Effector memory CD8-positive, alpha-beta T cell (primary cell): Measurements from ENCODE around the gene NKAIN1.
"Not testable (repeated sequence)": the region's sequence is repeated elsewhere in the genome, so short reads cannot be mapped to it uniquely, and the experiment has no call there.

Source experiments
- ATAC-seq: fragments of 150-1000 bp; cut with Tn5 transposase; replicated peaks from 2 replicates; pipeline ENCODE4 v1.10.0; 2021; ENCODE audit warnings: mild to moderate bottlenecking, moderate library complexity
- DNase-seq, 3 experiments: peaks; one replicate each; pipeline ENCODE4 v3.0.0; 2021
- H3K27ac Mint-ChIP-seq, 2 donors: one replicate each; pipeline ENCODE4 v1.8.0; 2022; ENCODE audit warnings: mild to moderate bottlenecking in 2 of 2, mixed read lengths in 2 of 2, moderate library complexity in 2 of 2
- H3K27me3 Mint-ChIP-seq, 2 donors: one replicate each; pipeline ENCODE4 v1.8.0; 2022; ENCODE audit warnings: mixed read lengths in 2 of 2
- H3K36me3 Mint-ChIP-seq: one replicate; pipeline ENCODE4 v1.8.0; 2022; ENCODE audit warnings: mild to moderate bottlenecking, moderate library complexity, mixed read lengths; ENCODE audit not compliant: insufficient read depth
- H3K4me1 Mint-ChIP-seq, 2 donors: one replicate each; pipeline ENCODE4 v1.8.0; 2022; ENCODE audit warnings: low read depth in 2 of 2, mixed read lengths in 2 of 2
- H3K4me3 Mint-ChIP-seq, 2 donors: one replicate each; pipeline ENCODE4 v1.8.0; 2022; ENCODE audit warnings: mild to moderate bottlenecking in 2 of 2, mixed read lengths in 2 of 2, moderate library complexity in 2 of 2
- H3K9me3 Mint-ChIP-seq, 2 donors: one replicate each; pipeline ENCODE4 v1.8.0; 2022; ENCODE audit warnings: mixed read lengths in 2 of 2

The NKAIN1 gene

GRCh38 chr1:31153423-31153822, 86.3 kb downstream of the NKAIN1 start:
- no peaks in the 10 kb centered on the region for H3K9me3 Mint-ChIP-seq
- no peak overlapping the region for H3K27ac Mint-ChIP-seq
- H3K36me3 Mint-ChIP-seq, result peaks cover 4% of the 10 kb centered on the region
- peaks cover 2 to 4% of the 10 kb centered on the region in 2 donors for H3K4me1 Mint-ChIP-seq
- ATAC-seq, result no peak
- H3K4me3 Mint-ChIP-seq, result peak overlapping the region in 1 of 2 donors; percentile 82
- DNase-seq, result no peak
- no peaks in the 10 kb centered on the region for H3K27me3 Mint-ChIP-seq

GRCh38 chr1:31152181-31152795, 87.4 kb downstream of the NKAIN1 start:
- Mint-ChIP-seq H3K27me3 (no peaks in the 10 kb centered on the region), H3K4me1 (peaks cover 2 to 4% of the 10 kb centered on the region in 2 donors), H3K27ac (no peak overlapping the region), H3K4me3 (no peak overlapping the region), H3K9me3 (no peaks in the 10 kb centered on the region), H3K36me3 (peaks cover 4% of the 10 kb centered on the region)
- DNase-seq, result no peak
- no peak for ATAC-seq

DNA sequence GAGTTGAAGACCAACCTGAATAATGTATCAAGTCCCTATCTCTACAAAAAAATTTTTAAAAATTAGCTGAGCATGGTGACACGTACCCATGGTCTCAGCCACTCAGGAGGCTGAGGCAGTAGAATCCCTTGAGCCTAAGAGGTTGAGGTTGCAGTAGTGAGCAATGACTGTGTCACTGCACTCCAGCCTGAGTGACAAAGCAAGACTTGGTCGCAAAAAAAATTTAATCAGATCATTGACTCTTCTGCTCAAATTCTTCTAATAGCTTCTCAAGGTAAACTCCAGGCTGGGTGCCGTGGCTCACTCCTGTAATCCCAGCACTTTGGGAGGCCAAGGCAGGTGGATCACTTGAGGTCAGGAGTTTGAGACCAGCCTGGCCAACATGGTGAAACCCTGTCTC, 88.3 kb downstream of the NKAIN1 start:
- no peak for DNase-seq
- Mint-ChIP-seq H3K36me3 (peaks cover 4% of the 10 kb centered on the region), H3K4me1 (peaks cover 2 to 4% of the 10 kb centered on the region in 2 donors), H3K27ac (no peak overlapping the region), H3K9me3 (no peaks in the 10 kb centered on the region), H3K27me3 (no peaks in the 10 kb centered on the region), H3K4me3 (no peak overlapping the region)
- no peak for ATAC-seq

GRCh38 chr1:31148409-31148808, 91.3 kb downstream of the NKAIN1 start:
- DNase-seq (no peak), ATAC-seq (no peak)
- Mint-ChIP-seq H3K27ac (no peak overlapping the region), H3K4me1 (no peaks in the 10 kb centered on the region), H3K36me3 (peaks cover 3% of the 10 kb centered on the region), H3K27me3 (no peaks in the 10 kb centered on the region), H3K9me3 (no peaks in the 10 kb centered on the region), H3K4me3 (no peak overlapping the region)

DNA sequence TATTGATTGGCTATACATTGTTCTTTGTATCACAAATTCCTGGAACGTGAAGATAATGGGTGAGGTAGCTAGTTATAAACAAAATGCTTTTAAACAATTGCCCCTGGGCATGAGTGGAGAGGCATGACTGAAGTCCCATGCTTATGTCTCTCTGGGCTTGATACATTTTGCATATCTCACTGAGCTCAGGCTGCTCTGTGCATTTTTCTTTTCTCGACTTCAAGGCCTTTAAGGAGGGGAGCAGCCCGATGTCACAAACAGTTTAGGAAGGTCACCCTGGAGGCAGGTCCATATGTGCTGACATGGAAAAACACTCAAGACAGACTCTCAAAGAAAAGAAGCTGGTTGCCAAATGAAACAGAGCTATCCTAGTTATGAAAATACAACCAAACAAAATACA, 94.0 kb downstream of the NKAIN1 start:
- peaks cover 6 to 9% of the 10 kb centered on the region in 2 donors for H3K27me3 Mint-ChIP-seq
- no peak overlapping the region for H3K27ac Mint-ChIP-seq
- DNase-seq, result no peak
- H3K4me3 Mint-ChIP-seq, result no peak overlapping the region
- no peaks in the 10 kb centered on the region for H3K4me1 Mint-ChIP-seq
- no peaks in the 10 kb centered on the region for H3K36me3 Mint-ChIP-seq
- no peaks in the 10 kb centered on the region for H3K9me3 Mint-ChIP-seq
- ATAC-seq, result no peak

DNA sequence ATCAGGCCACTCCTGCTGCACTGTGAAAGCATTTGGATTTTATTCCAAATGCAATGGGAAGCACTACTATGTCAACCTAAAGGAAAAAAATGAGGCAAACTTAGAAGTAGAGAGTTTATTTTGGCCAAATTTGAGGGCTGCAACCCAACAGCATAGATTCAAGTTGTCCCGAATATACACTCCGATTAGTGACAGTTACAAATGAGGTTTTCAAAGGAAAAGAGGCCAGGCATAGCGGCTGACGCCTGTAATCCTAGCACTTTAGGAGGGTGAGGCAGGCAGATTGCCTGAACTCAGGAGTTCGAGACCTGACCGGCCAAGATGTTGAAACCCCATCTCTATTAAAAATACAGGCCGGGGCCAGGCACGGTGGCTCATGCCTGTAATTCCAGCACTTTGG, 95.2 kb downstream of the NKAIN1 start:
- ATAC-seq, result no peak
- Mint-ChIP-seq H3K4me3 (no peak overlapping the region), H3K36me3 (no peaks in the 10 kb centered on the region), H3K27me3 (peaks cover 6 to 9% of the 10 kb centered on the region in 2 donors), H3K27ac (no peak overlapping the region), H3K4me1 (no peaks in the 10 kb centered on the region), H3K9me3 (no peaks in the 10 kb centered on the region)
- no peak for DNase-seq

GRCh38 chr1:31143455-31143854, 96.2 kb downstream of the NKAIN1 start:
- Mint-ChIP-seq H3K4me1 (no peaks in the 10 kb centered on the region), H3K4me3 (no peak overlapping the region), H3K27me3 (peaks cover 6 to 9% of the 10 kb centered on the region in 2 donors), H3K9me3 (no peaks in the 10 kb centered on the region), H3K27ac (no peak overlapping the region), H3K36me3 (no peaks in the 10 kb centered on the region)
- ATAC-seq (no peak), DNase-seq (no peak)

GRCh38 chr1:31142406-31142805, 97.3 kb downstream of the NKAIN1 start:
- Mint-ChIP-seq H3K27me3 (peaks cover 6 to 9% of the 10 kb centered on the region in 2 donors), H3K9me3 (no peaks in the 10 kb centered on the region), H3K36me3 (no peaks in the 10 kb centered on the region), H3K4me1 (no peaks in the 10 kb centered on the region), H3K4me3 (no peak overlapping the region), H3K27ac (no peak overlapping the region)
- DNase-seq (no peak), ATAC-seq (no peak)

GRCh38 chr1:31140299-31140698, 99.4 kb downstream of the NKAIN1 start:
- no peak overlapping the region for H3K27ac Mint-ChIP-seq
- peaks cover 6 to 9% of the 10 kb centered on the region in 2 donors for H3K27me3 Mint-ChIP-seq
- DNase-seq (no peak), ATAC-seq (no peak)
- H3K4me1 Mint-ChIP-seq, result no peaks in the 10 kb centered on the region
- no peaks in the 10 kb centered on the region for H3K9me3 Mint-ChIP-seq
- no peak overlapping the region for H3K4me3 Mint-ChIP-seq
- no peaks in the 10 kb centered on the region for H3K36me3 Mint-ChIP-seq

GRCh38 chr1:31138797-31139521, 100.7 kb downstream of the NKAIN1 start:
- not testable (repeated sequence) for ATAC-seq, H3K27ac Mint-ChIP-seq, H3K9me3 Mint-ChIP-seq, H3K27me3 Mint-ChIP-seq, H3K4me3 Mint-ChIP-seq, H3K4me1 Mint-ChIP-seq, H3K36me3 Mint-ChIP-seq, DNase-seq

DNA sequence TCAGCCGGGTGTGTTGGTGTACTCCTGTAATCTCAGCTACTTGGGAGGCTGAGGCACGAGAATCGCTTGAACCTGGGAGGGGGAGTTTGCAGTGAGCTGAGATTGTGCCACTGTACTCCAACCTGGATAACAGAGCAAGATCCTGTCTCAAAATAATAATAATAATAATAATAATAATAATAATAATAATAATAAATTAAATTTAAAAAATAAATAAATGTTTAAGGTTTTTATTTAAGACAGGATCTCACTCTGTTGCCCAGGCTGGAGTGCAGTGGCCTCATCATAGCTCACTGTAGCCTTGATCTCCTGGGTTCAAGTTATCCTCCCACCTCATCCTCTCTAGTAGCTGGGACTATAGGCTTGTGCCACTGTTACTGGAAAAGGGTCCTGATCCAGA, 101.8 kb downstream of the NKAIN1 start:
- ATAC-seq, DNase-seq, H3K27me3 Mint-ChIP-seq, H3K4me3 Mint-ChIP-seq, H3K36me3 Mint-ChIP-seq, H3K9me3 Mint-ChIP-seq, H3K27ac Mint-ChIP-seq, H3K4me1 Mint-ChIP-seq: not testable (repeated sequence)

DNA sequence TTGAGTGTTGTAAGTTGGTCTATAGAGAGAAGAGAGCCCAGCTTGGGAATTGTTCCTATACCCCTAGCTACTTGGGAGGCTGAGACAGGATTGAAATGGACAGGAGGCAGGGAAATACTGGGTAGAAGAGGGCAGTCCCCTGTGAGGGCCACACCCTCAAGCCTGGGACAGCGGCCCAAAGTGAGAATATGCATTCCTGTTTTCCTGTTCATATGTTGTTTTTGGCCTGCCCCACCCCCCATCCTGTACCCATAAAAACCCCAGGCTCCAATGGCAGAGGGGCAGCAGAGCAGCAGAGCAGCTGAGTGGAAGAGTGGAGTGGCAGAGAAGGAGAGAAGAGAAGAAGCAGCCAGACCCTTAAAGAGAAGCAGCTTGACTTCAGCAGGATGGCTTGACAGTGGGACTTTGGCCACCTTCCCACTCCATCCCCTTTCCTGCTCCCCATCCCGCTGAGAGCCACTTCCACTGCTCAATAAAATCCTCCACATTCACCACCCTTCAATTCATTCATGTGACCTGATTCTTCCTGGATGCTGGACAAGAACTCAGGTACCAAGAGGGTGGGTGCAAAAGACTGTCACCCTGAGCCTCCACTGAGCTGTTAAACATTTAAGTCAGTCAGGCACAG, 103.6 kb downstream of the NKAIN1 start:
- DNase-seq, result no peak
- Mint-ChIP-seq H3K4me3 (no peak overlapping the region), H3K27me3 (peaks cover 3 to 5% of the 10 kb centered on the region in 2 donors), H3K9me3 (no peaks in the 10 kb centered on the region), H3K36me3 (no peaks in the 10 kb centered on the region), H3K4me1 (no peaks in the 10 kb centered on the region), H3K27ac (no peak overlapping the region)
- no peak for ATAC-seq

- no peaks in the 10 kb centered on the region for H3K4me1 Mint-ChIP-seq
- H3K27me3 Mint-ChIP-seq, result no peaks in the 10 kb centered on the region
- no peaks in the 10 kb centered on the region for H3K36me3 Mint-ChIP-seq
- no peak for DNase-seq
- H3K4me3 Mint-ChIP-seq, result no peak overlapping the region
- H3K9me3 Mint-ChIP-seq, result no peaks in the 10 kb centered on the region
- H3K27ac Mint-ChIP-seq, result no peak overlapping the region
- no peak for ATAC-seq
Measured at GRCh38 chr1:31133368-31133767, 106.3 kb downstream of the NKAIN1 start.
